H1 (cell line): Measurements from ENCODE around the gene SENP7. TPM values are rescaled to one million over a fixed set of nuclear protein-coding genes. Genes with fewer than 3 reads are reported as not detected.

ENCODE experiments used
- HDAC2 ChIP-seq, 2 experiments: fragments of 300-600 bp in 1 of 2; sonication (generic) in 1 of 2; IDR thresholded peaks; 2 replicates each; pipeline ENCODE4 v1.6.1; 2011 to 2012; ENCODE audit warnings: low read depth in 2 of 2, low read length in 2 of 2, mild to moderate bottlenecking in 2 of 2, moderate library complexity in 2 of 2, borderline replicate concordance in 1 of 2, inconsistent platforms in 1 of 2
- KDM4A ChIP-seq: IDR thresholded peaks from one replicate; pipeline ENCODE4 v1.7.1; 2012; ENCODE audit warnings: low read depth, mild to moderate bottlenecking, moderate library complexity, low read length, inconsistent platforms; ENCODE audit not compliant: severe bottlenecking
- MAX ChIP-seq: IDR thresholded peaks from 2 replicates; pipeline ENCODE4 v1.6.1; 2012; ENCODE audit warnings: inconsistent platforms
- RAD21 ChIP-seq, 2 experiments: IDR thresholded peaks in 1 of 2; conservative IDR thresholded peaks in 1 of 2; 2 replicates each; pipeline ENCODE4 v1.6.1; 2011; ENCODE audit warnings: low read depth in 2 of 2, low read length in 2 of 2, improper control_type of control experiment in 1 of 2, inconsistent platforms in 1 of 2, mild to moderate bottlenecking in 1 of 2, moderate library complexity in 1 of 2
- RBBP5 ChIP-seq: IDR thresholded peaks from 2 replicates; pipeline ENCODE4 v1.7.1; 2012; ENCODE audit warnings: low read depth, mild to moderate bottlenecking, inconsistent platforms, low read length, moderate library complexity, borderline replicate concordance
- SIX5 ChIP-seq: IDR thresholded peaks from 2 replicates; pipeline ENCODE4 v1.6.1; 2011; ENCODE audit warnings: mild to moderate bottlenecking, low read depth, low read length
- TAF1 ChIP-seq: IDR thresholded peaks from 2 replicates; pipeline ENCODE4 v1.6.1; 2011; ENCODE audit warnings: mild to moderate bottlenecking, low read depth, low read length
- YY1 ChIP-seq: IDR thresholded peaks from 2 replicates; pipeline ENCODE4 v1.6.1; 2011; ENCODE audit warnings: low read depth, mild to moderate bottlenecking, low read length
- polyA plus RNA-seq, 7 experiments: library from polyadenylated mRNA; depleted of rRNA in 3 of 7; stranded (reverse) in 5 of 7; unstranded in 2 of 7; fragments of >200 nt in 5 of 7; fragments of 200-250 nt in 2 of 7; gene quantifications; 1 replicate in 5 of 7; 2 replicates in 1 of 7; 4 replicates in 1 of 7; pipeline versions ENCODE4 v1.2.1 to v1.2.3, GENCODE V29; 2011 to 2013; ENCODE audit warnings: missing spikeins in 2 of 7, mixed read lengths in 2 of 7
- total RNA-seq: library from RNA; stranded (reverse); fragmentation: NEBNext Ultra II Directional; extraction: Animal tissue kit (Norgen Biotek cat#: 25700); gene quantifications from 2 replicates; pipeline ENCODE4 v1.2.1, GENCODE V29; 2021

The SENP7 gene
- total and polyA plus RNA-seq, 2 of the 8 experiments (the other 6 are each of a cell fraction or from before 2014, with no cell fraction given) = 2.8 to 7.8 TPM

- TF ChIP-seq TAF1 = peak; percentile 98
- no peak for TF ChIP-seq HDAC2 (IDR thresholded peaks at IDR 0.05; ENCODE audit: borderline replicate concordance in 1 of 2, low read depth in 2 of 2, low read length in 2 of 2)
- peak in 1 of 2 experiments; percentile 30; a peak in 1 of 4 replicates for TF ChIP-seq RAD21 (IDR thresholded peaks at IDR 0.05 in 1 of 2, conservative IDR thresholded peaks at IDR 0.05 in 1 of 2; ENCODE audit: low read depth in 2 of 2, low read length in 2 of 2)
- TF ChIP-seq YY1 = 0 out of 2 replicates have a peak, but pooled peaks have one; percentile 23
- TF ChIP-seq MAX = peak; percentile 89
- TF ChIP-seq KDM4A = peak; percentile 60
- TF ChIP-seq SIX5 = no peak
- peak; percentile 59; the same call in 1 of the 2 replicates for TF ChIP-seq RBBP5
Measured at GRCh38 chr3:101561630-101562328, 48.8 kb upstream of the SENP7 start, which contains the start of gene TRMT10C (continued).
